Coronary artery (tissue), 2 donors: ENCODE results near the gene TELO2.

Source experiments
- DNase-seq: peaks from one replicate; pipeline ENCODE4 v3.0.0-alpha.2; 2017; ENCODE audit warnings: low spot score
- H3K27ac ChIP-seq, 2 donors: fragments of 200-600 bp; sonication (generic); one replicate each; pipeline ENCODE4 v1.5.1; 2016 to 2019
- H3K4me3 ChIP-seq: fragments of 200-600 bp; sonication (generic); 2 replicates; pipeline ENCODE4 v1.5.1; 2016; ENCODE audit warnings: mild to moderate bottlenecking, moderate library complexity
- TF ChIP-seq, protein P1 (sequence below): fragments of 200-600 bp; sonication (generic); IDR thresholded peaks from one replicate; pipeline ENCODE4 v1.5.1; 2019; ENCODE audit warnings: antibody characterized with exemption

TELO2 gene

DNA sequence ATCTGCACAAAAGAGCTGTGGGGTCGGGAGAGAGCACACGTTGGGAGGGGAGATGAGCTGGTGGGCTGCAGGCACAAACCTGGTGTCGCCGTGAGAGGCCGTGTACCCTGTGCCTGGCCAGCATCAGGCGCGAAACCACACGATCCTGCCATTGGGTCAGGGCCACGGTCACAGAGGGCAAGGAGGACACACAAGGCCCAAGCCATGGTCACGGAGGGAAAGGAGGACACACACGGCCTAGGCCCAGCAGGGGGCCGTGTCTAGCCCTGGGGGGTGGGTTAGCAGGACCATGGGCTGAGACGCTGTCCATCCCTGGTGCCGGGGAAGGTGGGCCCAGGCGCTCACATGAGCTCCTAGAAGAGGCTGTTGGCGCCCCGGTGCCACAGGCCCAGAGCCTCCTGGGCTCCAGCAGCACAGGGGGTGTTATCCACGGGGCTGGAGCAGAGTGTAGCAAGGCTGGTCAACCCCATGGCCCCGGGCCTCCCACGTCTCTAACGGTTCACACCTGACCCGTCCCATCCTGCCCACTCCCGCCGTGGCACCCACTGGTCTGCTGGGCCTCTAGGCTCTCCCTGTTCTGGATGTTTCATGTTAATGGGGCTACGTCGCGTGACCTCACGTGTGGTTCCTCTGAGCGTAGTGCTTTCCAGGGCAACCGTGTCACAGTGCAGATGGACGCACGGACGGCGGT, 41.3 kb upstream of the TELO2 start:
- Histone ChIP-seq H3K27ac (no peak overlapping the region), H3K4me3 (no peak overlapping the region)
- TF ChIP-seq, protein P1, sequence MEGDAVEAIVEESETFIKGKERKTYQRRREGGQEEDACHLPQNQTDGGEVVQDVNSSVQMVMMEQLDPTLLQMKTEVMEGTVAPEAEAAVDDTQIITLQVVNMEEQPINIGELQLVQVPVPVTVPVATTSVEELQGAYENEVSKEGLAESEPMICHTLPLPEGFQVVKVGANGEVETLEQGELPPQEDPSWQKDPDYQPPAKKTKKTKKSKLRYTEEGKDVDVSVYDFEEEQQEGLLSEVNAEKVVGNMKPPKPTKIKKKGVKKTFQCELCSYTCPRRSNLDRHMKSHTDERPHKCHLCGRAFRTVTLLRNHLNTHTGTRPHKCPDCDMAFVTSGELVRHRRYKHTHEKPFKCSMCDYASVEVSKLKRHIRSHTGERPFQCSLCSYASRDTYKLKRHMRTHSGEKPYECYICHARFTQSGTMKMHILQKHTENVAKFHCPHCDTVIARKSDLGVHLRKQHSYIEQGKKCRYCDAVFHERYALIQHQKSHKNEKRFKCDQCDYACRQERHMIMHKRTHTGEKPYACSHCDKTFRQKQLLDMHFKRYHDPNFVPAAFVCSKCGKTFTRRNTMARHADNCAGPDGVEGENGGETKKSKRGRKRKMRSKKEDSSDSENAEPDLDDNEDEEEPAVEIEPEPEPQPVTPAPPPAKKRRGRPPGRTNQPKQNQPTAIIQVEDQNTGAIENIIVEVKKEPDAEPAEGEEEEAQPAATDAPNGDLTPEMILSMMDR: no peak
- DNase-seq: no peak

DNA sequence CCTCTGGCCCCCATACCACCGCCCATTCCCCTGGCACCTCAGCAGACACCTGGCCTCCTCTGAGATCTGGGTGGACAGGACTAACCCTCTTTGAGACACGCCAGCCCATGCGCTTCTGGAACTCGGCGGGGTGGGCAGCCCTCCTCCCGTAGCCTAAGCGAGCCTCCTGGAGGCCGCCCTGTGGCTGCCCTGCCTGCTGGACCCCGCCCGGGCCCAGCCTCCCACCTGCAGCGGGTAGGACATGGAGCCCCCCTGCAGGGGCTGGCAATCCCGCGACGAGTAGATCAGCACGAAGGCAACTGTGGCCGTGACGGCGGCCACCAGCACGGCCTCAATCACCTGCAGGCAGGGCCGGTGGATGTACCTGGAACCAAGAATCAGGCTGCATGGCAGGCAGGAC, 40.6 kb upstream of the TELO2 start:
- TF ChIP-seq, protein P1: no peak
- H3K4me3 ChIP-seq: no peak overlapping the region
- DNase-seq: no peak
- no peak overlapping the region for H3K27ac ChIP-seq

DNA sequence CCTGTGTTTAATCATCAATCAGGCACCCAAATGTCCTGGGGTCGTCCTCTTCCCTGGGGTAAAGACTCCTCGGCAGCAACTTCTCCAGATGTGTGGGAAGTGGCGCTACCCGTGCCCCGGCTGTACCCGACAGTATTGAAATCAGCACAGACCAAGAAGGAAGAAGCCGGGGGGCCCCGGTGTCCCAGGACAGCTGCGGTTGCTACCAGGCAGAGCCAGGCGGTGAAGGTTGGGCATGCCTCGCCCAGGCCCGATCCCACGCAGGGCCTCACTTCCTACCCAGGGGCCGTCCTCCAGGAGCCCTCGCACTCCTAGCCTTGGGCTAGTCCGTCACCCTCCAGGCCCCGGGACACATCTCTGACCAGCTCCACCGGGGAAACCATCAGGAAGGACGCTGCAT, 39.8 kb upstream of the TELO2 start:
- TF ChIP-seq, protein P1: no peak
- H3K4me3 ChIP-seq: no peak overlapping the region
- H3K27ac ChIP-seq: no peak overlapping the region
- DNase-seq: no peak

DNA sequence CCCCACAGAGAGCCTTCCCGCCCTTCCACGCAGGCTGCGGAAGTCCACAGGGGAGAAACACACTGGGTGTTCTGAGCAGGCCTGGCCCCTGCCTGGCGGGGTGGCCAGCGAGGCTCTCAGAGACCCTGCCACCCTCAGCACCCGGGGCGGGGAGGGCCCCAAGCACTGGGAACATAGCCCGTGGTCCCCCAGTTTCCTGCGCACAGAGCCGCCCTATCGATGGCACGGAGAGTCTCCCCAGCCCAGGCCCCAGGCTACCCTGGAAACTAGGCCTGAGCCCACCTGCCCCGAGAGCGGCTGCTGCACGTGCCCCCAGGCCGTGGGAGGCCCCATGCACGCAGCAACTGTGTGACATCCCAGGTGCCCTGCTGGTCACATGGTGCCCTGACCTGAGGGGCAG, 38.6 kb upstream of the TELO2 start:
- TF ChIP-seq, protein P1: no peak
- DNase-seq: no peak
- Histone ChIP-seq H3K4me3 (no peak overlapping the region), H3K27ac (no peak overlapping the region)

DNA sequence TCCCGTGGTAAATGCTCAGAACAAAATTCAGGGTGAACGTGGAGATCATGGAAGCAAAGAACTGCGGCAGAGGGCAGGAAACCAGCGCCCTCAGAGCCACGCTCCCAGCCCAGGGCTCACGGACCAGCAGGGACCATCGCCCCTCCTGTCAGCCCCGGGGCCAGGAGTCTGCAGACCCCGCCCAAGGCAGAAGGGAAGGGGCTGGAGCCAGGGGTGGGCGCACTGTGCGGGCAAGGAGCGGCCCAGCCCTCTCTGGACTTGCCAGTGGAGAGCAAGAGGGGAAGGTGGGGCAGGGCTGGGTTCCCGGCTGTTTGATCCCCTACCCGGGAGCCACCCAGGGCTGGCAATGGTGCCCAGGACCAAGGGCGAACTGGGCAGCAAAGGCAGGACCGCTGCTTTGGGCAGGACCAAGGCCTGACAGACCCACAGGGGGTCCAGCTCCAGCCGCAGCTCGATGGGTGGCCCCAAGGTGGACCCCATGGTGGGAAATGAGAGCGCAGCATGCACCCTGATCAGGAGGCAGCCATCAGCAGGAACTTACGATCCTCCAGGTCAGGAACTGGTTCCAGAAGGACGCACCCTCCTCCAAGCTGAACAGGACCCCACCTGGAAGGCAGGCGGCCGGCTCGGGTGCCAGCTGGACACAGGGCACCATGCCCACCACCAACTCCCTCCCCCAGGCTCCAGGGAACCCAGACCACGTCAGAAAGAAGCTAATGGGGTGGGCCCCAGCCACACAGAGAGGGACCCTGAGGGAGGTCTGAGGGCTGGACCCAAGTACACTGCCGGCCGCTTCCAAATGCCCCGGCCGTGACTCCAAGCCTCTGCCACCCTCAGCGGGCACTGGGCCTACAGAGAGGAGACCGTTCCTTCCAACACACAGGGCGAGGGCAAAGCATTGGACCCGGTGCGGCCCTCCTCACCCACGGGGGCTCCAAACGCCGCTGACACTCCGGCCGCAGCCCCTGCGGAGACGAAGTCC, 37.7 kb upstream of the TELO2 start:
- Histone ChIP-seq H3K27ac (no peak overlapping the region), H3K4me3 (no peak overlapping the region)
- TF ChIP-seq, protein P1: no peak
- no peak for DNase-seq

DNA sequence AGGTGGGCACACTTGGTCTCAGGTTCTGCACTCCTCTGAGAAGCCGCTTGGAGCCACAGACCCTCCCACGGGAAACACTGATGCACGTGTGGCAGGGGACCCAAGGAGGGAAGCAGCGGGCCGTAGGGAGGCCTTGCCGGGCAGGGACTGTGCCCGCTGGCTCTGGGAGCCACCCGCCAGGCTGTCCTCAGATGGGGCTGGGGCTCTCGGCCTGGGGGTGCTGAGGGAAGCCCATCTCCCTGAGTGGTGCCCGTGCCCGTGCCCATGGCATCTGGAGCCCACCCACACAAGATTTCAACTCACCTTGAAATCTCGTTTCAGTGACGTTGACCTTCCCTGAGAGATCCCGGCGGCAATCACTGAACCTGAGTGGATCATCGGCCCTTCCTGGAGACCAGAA, 36.2 kb upstream of the TELO2 start:
- TF ChIP-seq, protein P1: no peak
- no peak for DNase-seq
- Histone ChIP-seq H3K4me3 (no peak overlapping the region), H3K27ac (no peak overlapping the region)
